Spinal cord (tissue), 10 donors: Measurements from ENCODE around the gene CHST4. TPM values are rescaled to one million over a fixed set of nuclear protein-coding genes. Genes with fewer than 3 reads are reported as not detected.
"Not testable (repeated sequence)": the region's sequence is repeated elsewhere in the genome, so short reads cannot be mapped to it uniquely, and the experiment has no call there.

Source experiments
- DNase-seq, 6 donors: peaks; one replicate each; pipeline versions ENCODE4 v3.0.0 to v3.0.0-alpha.2; 2013 to 2015; ENCODE audit warnings: low spot score in 6 of 6, low read depth in 4 of 6
- H3K27ac ChIP-seq: one replicate; pipeline ENCODE4 v1.5.1; 2013; ENCODE audit warnings: low read depth, low read length, control low read depth
- H3K27me3 ChIP-seq: one replicate; pipeline ENCODE4 v1.6.1; 2013; ENCODE audit warnings: low read length; ENCODE audit not compliant: control insufficient read depth, insufficient read depth
- H3K36me3 ChIP-seq: one replicate; pipeline ENCODE4 v1.6.1; 2013; ENCODE audit warnings: low read length; ENCODE audit not compliant: control insufficient read depth, insufficient read depth
- H3K4me1 ChIP-seq: one replicate; pipeline ENCODE4 v1.6.1; 2013; ENCODE audit warnings: low read length; ENCODE audit not compliant: control insufficient read depth, insufficient read depth
- H3K4me3 ChIP-seq: one replicate; pipeline ENCODE4 v1.5.1; 2013; ENCODE audit warnings: low read depth, low read length, control low read depth
- H3K9me3 ChIP-seq: one replicate; pipeline ENCODE4 v1.6.1; 2013; ENCODE audit warnings: low read length; ENCODE audit not compliant: control insufficient read depth, insufficient read depth
- WGBS: methylation state at CpG from one replicate; pipeline ENCODE4 v1.1.5; 2013; ENCODE audit warnings: missing lambda C conversion rate; ENCODE audit not compliant: insufficient coverage; 5-methylcytosine and 5-hydroxymethylcytosine counted together
- polyA plus RNA-seq, 2 donors: library from polyadenylated mRNA; unstranded; fragments of 120-200 nt; gene quantifications; one replicate each; pipeline ENCODE4 v1.2.1, GENCODE V29; 2013; ENCODE audit not compliant: insufficient read length in 2 of 2
- small RNA-seq: library from RNA; depleted of rRNA; stranded (forward); fragments of <200 nt; gene quantifications from one replicate; pipeline ENCODE3, GENCODE V24; 2014; ENCODE audit warnings: low replicate concordance
- total RNA-seq, 2 donors: library from RNA; depleted of rRNA in 1 of 2; stranded (reverse); fragments of 120-200 nt in 1 of 2; fragments of >200 nt in 1 of 2; gene quantifications; one replicate each; pipeline versions ENCODE4 v1.2.3 to v1.2.4, GENCODE V29; 2013 to 2014
- donor health status: healthy.

CHST4 gene
- total and polyA plus RNA-seq, 4 donors, result 0.25 to 0.50 (median 0.36) TPM

DNA sequence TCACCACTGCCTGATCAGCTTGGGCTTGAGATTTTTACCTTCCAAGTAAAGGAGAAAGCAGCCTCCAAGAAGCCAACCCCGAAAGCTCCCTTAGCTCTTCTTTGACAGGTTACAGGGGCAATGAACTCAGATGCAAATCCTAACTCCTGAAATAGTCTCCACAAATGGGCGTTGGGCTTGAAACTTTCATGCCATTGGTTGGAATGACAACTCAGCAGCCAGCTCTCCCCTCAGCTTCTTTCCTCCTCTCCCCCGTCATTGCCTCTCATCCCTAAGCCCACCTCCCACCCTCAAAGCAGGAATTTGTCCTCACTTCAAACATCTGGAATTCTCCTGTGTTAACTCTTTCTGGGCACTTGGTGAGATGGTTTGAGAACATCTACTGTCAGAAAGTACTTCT, 50.7 kb downstream of the CHST4 start, which contains the start of gene TAT:
TSS of gene TAT (minus strand) at position 122 of the 400 bp plus-strand sequence. CDS start 677 bp downstream, outside the sequence.
- WGBS, result 26% methylated on average over 3 of the region's 3 CpGs
- H3K27ac ChIP-seq, result no peak within 1 kb of the TSS
- no peak within 1 kb of the TSS for H3K4me3 ChIP-seq
- peaks cover 3% of the 10 kb centered on the region for H3K27me3 ChIP-seq
- no peaks in the 10 kb centered on the region for H3K9me3 ChIP-seq
- H3K4me1 ChIP-seq, result no peaks in the 10 kb centered on the region
- no peaks in the 10 kb centered on the region for H3K36me3 ChIP-seq
- no peak for DNase-seq

DNA sequence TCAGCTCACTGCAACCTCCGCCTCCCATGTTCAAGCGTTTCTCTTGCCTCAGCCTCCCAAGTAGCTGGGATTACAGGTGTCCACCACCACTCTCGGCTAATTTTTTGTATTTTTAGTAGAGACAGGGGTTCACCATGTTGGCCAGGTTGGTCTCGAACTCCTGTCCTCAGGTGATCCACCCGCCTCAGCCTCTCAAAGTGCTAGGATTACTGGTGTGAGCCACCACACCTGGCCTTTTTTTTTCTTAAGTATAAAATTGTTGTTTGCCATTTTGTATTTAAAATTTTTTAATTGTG, 56.3 kb downstream of the CHST4 start:
- H3K4me1 ChIP-seq, DNase-seq, H3K27ac ChIP-seq, H3K27me3 ChIP-seq, H3K4me3 ChIP-seq, H3K9me3 ChIP-seq, H3K36me3 ChIP-seq: not testable (repeated sequence)
- 100% methylated on average over 1 of the region's 5 CpGs for WGBS

DNA sequence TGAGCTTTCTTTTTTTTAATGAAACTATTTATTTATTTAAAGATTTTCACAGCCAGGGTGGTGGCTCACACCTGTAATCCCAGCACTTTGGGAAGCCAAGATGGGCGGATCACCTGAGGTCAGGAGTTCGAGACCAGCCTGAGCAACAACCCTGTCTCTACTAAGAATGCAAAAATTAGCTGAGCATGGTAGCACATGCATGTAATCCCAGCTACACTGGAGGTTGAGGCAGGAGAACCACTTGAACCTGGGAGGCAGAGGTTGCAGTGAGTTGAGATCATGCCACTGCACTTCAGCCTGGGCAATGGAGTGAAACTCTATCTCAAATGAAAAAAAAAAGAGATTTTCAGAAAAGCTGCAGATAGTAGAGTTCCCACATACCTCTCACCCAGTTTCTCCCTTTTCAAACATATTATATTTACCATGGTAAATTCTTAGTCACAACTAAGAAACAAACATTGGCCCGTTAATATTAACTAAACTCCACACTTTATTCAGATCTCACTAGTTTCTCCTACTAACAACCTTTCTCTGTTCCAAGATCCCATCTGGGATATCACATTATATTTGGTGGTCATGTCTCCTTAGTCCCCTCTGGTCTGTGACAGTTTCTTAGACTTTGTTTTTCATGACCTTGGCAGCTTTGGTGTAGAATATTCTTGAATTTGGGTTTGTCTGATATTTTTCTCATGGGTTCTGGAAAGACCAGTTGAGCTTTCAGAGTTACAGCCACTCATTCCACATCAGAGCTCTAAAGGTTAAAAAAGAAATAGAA, 58.5 kb downstream of the CHST4 start:
- H3K27ac ChIP-seq, result no peak overlapping the region
- H3K9me3 ChIP-seq, result no peaks in the 10 kb centered on the region
- H3K36me3 ChIP-seq, result no peaks in the 10 kb centered on the region
- H3K27me3 ChIP-seq, result peaks cover 3% of the 10 kb centered on the region
- DNase-seq, result no peak
- 78% methylated on average over 3 of the region's 3 CpGs for WGBS
- no peaks in the 10 kb centered on the region for H3K4me1 ChIP-seq
- H3K4me3 ChIP-seq, result no peak overlapping the region

DNA sequence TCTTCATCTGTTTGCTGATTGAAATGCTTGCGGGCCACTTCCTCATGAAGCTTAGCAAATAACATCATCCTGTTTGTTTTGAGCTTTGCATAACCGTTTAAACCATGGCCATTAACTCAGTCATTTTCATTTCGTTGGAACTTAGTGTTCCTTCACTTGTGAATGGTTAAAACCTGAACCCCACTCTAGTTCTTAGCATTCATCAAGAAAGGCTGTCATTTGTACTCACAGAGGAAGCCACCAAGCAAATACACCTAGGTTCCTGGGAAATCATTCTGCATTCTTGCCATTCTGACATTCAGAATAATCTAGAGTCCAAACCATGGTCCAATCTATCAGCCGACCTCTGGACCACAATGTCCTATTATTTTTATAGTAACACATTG, 59.1 kb downstream of the CHST4 start:
- no peak overlapping the region for H3K4me3 ChIP-seq
- WGBS, result 52% methylated on average over 3 of the region's 4 CpGs
- DNase-seq, result no peak
- H3K27ac ChIP-seq, result no peak overlapping the region
- H3K9me3 ChIP-seq, result no peaks in the 10 kb centered on the region
- H3K36me3 ChIP-seq, result no peaks in the 10 kb centered on the region
- no peaks in the 10 kb centered on the region for H3K4me1 ChIP-seq
- H3K27me3 ChIP-seq, result peaks cover 3% of the 10 kb centered on the region

Small RNAs within 50 kb of the gene (small RNA-seq; reads per million reads assigned to genes)
- gene RNU6-1061P, result not detected

Other genes with a start within 250 kb of the CHST4 start
- gene CMTR2, start 237.0 kb upstream of the CHST4 start, total RNA-seq, result 10 to 100 TPM; 30.0 to 36.3 TPM
- 10 to 100 TPM; 21.1 to 21.2 TPM for gene CMTR2, start 237.0 kb upstream of the CHST4 start, polyA plus RNA-seq
- gene CALB2, start 167.7 kb upstream of the CHST4 start, total RNA-seq, result 10 to 100 TPM; 16.6 to 42.2 TPM
- 10 to 100 TPM; 39.1 to 44.1 TPM for gene CALB2, start 167.7 kb upstream of the CHST4 start, polyA plus RNA-seq
- gene TLE7, start 84.4 kb upstream of the CHST4 start, total RNA-seq, result not detected
- gene TLE7, start 84.4 kb upstream of the CHST4 start, polyA plus RNA-seq, result not detected
- gene ZNF23, start 64.2 kb upstream of the CHST4 start, total RNA-seq, result 10 to 100 TPM; 14.5 to 17.6 TPM
- gene ZNF23, start 64.2 kb upstream of the CHST4 start, polyA plus RNA-seq, result 10 to 100 TPM; 23.6 to 28.9 TPM
- gene ZNF19, start 37.1 kb upstream of the CHST4 start, total RNA-seq, result 10 to 100 TPM in 1 of 2 donors, 1 to 10 TPM in 1; 7.4 to 14.1 TPM
- 10 to 100 TPM; 12.0 to 14.8 TPM for gene ZNF19, start 37.1 kb upstream of the CHST4 start, polyA plus RNA-seq
- under 1 TPM; 0.10 to 0.22 TPM for gene TAT, start 50.7 kb downstream of the CHST4 start, total RNA-seq
- gene TAT, start 50.7 kb downstream of the CHST4 start, polyA plus RNA-seq, result under 1 TPM; 0.10 to 0.26 TPM
- gene MARVELD3, start 99.8 kb downstream of the CHST4 start, total RNA-seq, result 1 to 10 TPM; 1.6 to 9.8 TPM
- gene MARVELD3, start 99.8 kb downstream of the CHST4 start, polyA plus RNA-seq, result 1 to 10 TPM; 1.0 to 3.9 TPM
- gene PHLPP2, start 198.3 kb downstream of the CHST4 start, total RNA-seq, result 10 to 100 TPM; 12.7 to 24.1 TPM
- 10 to 100 TPM; 14.2 to 14.8 TPM for gene PHLPP2, start 198.3 kb downstream of the CHST4 start, polyA plus RNA-seq